Subcutaneous adipose tissue (tissue), 4 donors: ENCODE measurements around the gene SLITRK5. TPM values are rescaled to one million over a fixed set of nuclear protein-coding genes. Genes with fewer than 3 reads are reported as not detected.

Experiments
- CTCF ChIP-seq: fragments of 450-650 bp; IDR thresholded peaks from one replicate; pipeline ENCODE4 v1.5.1; 2016; ENCODE audit warnings: low read depth, mild to moderate bottlenecking, control low read depth, antibody characterized with exemption, moderate library complexity
- total RNA-seq, 4 donors: library from RNA; depleted of rRNA; stranded (reverse); fragments of >200 nt; gene quantifications; one replicate each; pipeline ENCODE4 v1.1.0, GENCODE V29; 2016

Gene SLITRK5
- under 1 TPM in 1 of 4 donors, not detected in 3; under 0.01 TPM for total RNA-seq

GRCh38 chr13:87671031-87671752, at the start of gene SLITRK5:
SLITRK5 (plus strand) TSS chr13:87671371; CDS start chr13:87675389, 4,018 bp downstream.
- TF ChIP-seq CTCF = no peak

- TF ChIP-seq CTCF = no peak
These were observed 48.2 kb upstream of the SLITRK5 start for GRCh38 chr13:87622971-87623370.

GRCh38 chr13:87656306-87656705, 14.9 kb upstream of the SLITRK5 start:
- no peak for TF ChIP-seq CTCF

- no peak for TF ChIP-seq CTCF
These were observed 9.7 kb upstream of the SLITRK5 start for GRCh38 chr13:87661471-87661870.

GRCh38 chr13:87666831-87667230, 4.3 kb upstream of the SLITRK5 start:
- TF ChIP-seq CTCF = no peak

GRCh38 chr13:87667686-87668085, 3.5 kb upstream of the SLITRK5 start:
- TF ChIP-seq CTCF = no peak

- no peak for TF ChIP-seq CTCF
These were observed 1.7 kb upstream of the SLITRK5 start for GRCh38 chr13:87669379-87669978.
